GM19099 (cell line): ENCODE results near the gene HAUS2.

ENCODE experiments used
- POLR2A ChIP-seq: IDR thresholded peaks from 3 replicates; pipeline ENCODE4 v1.6.1; 2011; ENCODE audit warnings: low read depth; ENCODE audit not compliant: insufficient read length; ENCODE audit errors: extremely low read depth

The HAUS2 gene

DNA sequence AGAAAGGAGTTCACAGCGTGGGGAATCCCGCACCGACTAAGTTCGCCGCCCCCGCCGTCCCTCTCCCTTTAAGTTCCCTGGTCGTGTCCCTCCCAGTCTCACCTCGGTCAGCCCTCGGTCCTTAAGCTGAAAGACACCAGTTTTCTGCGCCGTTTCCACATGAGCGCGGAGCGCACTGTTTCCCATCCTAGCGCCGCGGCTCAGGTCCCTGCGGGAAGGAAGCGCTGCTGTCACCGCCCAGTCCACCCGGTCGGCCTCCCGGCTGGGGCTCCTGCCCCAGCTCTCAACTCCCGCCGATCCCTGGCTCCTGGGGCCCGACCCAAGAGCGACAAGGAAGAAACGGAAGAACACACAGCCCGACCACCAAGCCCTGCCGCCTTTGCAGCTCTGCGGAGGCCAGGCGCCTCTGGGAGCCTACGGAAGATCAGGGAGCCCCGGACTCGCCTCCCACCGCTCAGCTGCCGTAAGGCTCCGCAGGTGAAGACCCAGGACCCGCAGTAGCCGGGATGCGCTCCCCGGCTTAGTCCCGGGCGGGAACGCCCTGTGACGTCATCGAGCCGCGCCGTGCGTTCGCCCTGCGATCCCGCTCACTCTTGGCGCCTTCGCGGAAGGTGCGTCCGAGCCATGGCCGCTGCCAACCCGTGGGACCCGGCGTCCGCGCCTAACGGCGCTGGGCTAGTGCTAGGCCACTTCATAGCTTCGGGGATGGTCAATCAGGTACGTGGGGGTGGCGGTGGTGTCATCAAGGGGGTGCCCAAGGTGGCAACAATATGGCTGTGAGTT lies at the start of gene HAUS2, which contains the start of gene LRRC57:
Gene HAUS2, plus strand, starts transcription at position 590 of the 783 bp plus-strand sequence. Its CDS starts 35 bp downstream, at position 625.
Gene LRRC57, minus strand, starts transcription at position 545 of the 783 bp plus-strand sequence. Its CDS starts 359 bp downstream, at position 186.
- peak; percentile 92 for TF ChIP-seq POLR2A

DNA sequence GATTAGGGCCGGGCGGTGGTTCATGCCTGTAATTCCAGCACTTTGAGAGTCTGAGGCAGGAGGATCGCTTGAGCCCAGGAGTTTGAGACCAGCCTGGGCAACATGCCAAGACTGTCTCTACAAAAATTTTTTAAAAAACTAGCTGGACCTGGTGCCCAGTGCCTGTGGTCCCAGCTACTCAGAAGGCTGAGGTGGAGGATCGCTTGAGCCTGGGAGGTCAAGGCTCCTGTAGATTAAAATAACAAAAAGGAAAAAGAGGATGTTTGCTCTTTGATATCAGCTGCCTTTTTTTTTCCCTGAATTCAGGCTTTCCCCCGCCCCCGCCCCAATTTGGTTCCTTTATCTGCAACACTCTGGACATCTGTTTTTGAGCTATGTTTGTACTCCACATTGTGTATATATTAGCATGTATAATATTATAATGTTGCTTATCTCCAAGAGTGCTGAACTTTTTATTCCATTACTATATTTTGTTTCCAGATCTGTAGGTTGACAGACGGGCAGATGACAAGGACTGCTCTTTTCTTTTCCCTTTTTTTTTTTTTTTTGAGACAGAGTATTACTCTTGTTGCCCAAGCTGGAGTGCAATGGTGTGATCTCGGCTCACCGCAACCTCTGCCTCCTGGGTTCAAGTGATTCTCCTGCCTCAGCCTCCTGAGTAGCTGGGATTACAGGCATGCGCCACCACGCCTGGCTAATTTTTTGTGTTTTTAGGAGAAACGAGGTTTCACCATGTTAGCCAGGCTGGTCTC lies 48.6 kb upstream of the HAUS2 start:
- TF ChIP-seq POLR2A = no peak

DNA sequence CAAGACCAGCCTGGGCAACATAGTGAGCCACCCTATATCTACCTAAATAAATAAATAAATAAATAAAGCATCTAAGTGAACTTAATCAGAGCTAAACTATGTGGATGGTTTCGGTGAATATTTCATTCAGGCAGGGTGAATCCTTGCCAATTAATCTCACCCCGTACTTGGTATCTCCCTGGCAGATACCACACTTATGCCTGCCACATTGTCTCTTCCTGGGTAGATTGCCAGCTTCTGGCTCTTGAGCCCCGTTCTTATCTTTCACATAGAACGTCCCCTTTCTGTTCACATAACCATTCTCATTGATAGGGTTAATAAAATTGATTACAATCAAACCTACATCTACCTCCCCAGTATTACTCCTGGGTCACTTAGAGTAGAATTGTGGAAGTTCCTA lies 46.2 kb upstream of the HAUS2 start:
- TF ChIP-seq POLR2A = no peak

DNA sequence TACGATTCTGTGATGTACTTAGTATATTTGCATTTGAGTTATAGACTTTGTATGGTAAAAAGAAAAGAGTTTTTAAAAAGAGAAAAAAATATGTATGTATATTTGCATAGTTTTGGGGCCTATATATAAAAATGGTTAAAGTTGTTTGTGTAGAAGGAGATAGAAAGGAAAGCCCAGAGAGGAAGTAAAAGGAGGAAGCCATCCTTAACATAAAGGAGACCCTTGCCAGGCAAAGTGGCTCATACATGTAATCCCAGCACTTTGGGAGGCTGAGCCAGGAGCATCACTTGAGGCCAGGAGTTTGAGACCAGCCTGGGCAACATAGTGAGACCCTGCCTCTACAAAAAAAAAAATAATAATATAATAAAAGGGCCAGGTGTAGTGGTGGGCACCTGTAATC lies 44.8 kb upstream of the HAUS2 start:
- TF ChIP-seq POLR2A = no peak

DNA sequence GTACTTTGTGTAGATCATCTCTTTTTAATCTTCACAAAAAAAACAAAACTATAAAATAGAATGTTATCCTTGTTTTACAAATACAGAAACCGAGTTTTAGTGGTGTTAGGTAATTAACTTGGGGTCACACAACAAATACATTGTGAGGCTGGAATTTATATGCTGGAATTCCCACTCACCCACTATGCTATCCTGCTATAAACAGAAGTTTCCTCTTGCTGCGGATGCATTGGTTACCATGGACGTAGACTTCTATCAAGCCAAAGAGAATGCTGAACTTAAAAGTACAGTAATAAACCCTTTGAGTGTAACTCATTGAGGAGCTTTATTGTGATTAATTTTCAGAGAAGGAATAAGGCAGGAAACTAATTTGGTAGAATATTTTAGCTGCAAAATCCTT lies 44.0 kb upstream of the HAUS2 start:
- no peak for TF ChIP-seq POLR2A

GRCh38 chr15:42507514-42507913 lies 41.1 kb upstream of the HAUS2 start:
- TF ChIP-seq POLR2A = no peak

DNA sequence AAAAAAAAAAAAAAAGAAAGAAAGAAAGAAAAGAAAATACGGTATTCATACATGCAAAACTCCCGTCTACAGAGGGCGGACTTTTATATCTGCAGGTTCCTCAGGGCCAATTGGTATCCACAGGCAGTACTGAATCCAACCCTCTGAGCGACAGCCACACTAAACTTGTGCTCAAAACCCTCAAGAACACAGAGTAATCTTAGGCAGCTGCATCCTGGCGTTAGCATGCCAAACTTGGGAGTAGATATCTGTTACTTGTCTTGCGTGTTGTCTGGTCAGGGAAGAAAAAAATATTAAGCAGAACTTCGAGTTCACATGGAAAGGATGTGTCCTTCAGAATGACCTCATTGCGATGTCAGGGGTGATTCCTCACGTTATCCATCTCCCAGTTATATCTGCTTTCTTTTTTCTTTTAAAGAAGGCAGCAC lies 40.4 kb upstream of the HAUS2 start:
- TF ChIP-seq POLR2A = no peak

DNA sequence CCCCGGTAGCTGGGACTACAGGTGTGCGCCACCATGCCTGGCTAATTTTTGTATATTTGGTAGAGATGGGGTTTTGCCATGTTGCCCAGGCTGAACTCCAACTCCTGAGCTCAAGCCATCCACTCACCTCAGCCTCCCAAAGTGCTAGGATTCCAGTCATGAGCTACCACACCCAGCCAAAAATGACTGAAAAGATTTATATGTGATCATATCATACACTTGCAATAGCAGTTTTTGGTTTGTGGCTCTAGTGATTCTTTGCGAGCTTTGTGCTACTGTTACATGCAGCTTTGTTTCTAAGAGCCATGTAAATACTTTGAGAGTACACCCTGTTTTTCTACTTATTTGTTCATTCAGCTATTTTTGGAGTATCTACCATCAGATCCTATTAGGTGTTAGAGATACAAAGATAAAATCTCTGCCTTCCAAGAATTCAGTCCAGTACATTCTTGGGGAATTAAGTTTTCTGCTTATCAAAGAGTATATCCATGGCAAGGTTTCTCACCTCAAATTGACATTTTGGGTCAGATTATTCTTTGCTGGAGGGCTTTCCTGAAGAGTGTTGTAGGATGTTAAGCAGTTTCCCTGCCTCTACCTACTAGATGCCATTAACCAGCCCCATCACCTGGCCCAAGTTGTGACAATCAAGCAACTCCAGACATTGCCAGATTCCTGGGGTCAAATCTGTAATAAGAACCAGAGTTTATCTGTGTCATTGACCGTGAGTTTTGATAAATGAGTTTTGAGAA lies 38.2 kb upstream of the HAUS2 start:
- TF ChIP-seq POLR2A = no peak

DNA sequence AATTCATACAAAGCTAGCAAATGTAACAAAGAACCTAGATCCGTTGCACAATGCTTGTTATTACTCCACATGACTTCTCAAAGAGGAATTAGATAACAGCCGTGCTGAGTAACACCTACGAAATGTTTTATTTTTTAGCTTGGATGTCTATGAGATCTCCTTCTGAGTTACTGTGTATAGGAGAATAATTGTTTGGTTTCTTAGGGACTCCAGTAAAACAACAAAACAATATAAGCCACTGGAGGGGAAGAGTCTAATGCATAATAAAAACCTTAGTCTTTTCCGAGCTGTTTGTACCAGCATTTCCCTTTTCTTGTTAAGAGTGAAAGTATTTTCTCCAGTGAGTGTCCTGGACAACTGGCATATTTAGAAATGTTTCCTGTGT lies 37.6 kb upstream of the HAUS2 start:
- no peak for TF ChIP-seq POLR2A

DNA sequence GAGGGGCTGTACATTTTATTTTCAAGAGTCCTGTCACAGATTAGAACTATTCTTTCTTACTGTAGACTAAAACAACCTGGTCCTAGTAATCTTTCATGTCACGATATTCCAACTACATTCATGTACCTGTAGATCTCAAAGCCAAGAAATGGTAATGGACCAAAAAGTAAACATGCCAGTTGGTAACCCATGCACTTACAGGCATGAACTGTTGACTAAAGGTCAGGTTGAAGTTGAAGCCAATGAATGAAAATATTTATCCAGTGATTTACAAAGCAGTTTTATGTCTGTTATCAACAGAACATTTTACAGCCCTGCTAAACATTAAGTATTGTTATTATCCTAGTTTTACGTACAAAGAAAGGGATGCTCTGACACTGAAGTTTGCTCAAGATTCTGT lies 25.3 kb upstream of the HAUS2 start:
- TF ChIP-seq POLR2A = no peak

DNA sequence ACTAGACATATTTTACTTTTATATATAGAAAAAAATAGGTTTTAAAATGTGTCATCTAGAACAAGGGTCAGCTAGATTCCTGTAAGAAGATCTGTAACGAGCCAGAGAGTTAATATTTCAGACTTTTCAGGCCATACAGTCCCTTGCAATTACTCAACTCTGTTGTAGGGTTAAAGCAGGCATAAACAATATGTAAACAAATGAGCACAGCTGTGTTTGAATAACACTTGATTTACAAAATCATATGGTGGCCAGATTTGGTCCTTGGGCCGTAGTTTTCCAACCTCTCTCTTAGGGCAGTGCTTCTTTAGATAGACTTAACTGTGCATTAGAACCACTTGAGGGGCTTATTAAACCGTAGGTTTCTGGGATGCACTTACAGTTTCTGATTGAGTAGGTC lies 19.7 kb upstream of the HAUS2 start:
- no peak for TF ChIP-seq POLR2A

DNA sequence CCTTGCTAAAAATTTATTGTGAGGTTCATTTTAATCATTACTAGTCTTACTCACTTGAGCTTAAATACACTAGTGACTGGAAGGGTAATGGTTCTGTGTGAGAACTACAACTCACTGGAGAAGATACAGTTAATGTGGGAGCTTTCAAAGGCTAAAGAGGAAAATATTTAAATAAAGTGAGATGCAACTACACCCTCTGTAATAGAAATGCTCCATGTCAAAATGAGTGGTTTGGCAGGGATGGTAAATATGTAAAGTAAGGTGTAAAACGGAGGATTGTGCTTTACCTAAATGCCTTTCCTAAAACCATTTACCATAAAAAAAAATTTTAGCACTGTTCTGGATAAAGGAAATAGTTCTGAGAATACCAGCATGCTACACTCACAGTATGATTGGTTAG lies 15.4 kb upstream of the HAUS2 start:
- no peak for TF ChIP-seq POLR2A

GRCh38 chr15:42544853-42545629 lies 3.6 kb upstream of the HAUS2 start:
- no peak for TF ChIP-seq POLR2A

DNA sequence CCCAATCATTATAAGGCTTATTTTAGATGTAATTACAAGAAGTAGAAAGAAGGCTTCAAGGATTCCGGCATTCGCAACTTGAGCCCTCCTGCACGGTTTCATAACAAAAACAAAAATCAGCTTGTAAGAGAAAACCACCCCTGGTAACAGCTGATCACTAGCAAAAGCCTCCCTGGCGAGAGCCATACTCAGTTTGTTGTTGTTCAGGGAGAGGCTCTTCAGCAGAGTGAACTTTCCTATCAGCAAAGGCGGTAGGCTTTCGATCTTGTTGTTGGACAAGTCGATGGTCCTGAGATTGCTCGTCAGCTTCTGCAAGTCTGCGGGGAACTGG lies 755 bp upstream of the HAUS2 start:
- TF ChIP-seq POLR2A = no peak

DNA sequence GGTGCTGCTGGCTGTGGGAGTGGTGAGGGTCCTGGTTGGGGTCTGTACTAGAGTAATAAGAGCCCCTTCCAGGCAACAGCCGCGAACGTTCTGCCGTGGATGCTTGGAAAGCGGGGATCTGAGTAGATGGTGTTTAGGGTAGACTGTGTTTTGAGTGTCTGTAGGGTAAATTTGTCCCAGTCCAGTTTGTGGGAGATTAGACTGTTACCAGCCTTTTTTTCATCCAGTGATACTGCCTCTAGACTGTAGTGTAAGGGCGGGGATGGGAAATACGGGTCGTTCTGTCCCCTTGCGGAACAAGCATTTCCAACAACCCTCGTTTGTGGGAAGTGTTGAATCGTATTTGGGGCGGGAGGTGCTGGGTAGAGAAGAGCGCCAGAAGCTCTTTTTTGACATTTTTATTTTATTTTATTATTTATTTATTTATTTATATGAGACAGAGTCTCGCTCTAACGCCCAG lies 424 bp downstream of the HAUS2 start:
- TF ChIP-seq POLR2A = no peak
